Heart left ventricle (tissue), 16 donors: ENCODE measurements around the gene LCMT2. TPM values are rescaled to one million over a fixed set of nuclear protein-coding genes. Genes with fewer than 3 reads are reported as not detected.
"Not testable (repeated sequence)": the region's sequence is repeated elsewhere in the genome, so short reads cannot be mapped to it uniquely, and the experiment has no call there.

Experiments
- ATAC-seq, 4 donors: fragments of 200-7000 bp; cut with Tn5 transposase; one replicate each; pipeline ENCODE4 v1.9.1; 2020 to 2022; ENCODE audit warnings: moderate library complexity in 4 of 4, mild to moderate bottlenecking in 3 of 4, moderate number of reproducible peaks in 1 of 4
- DNase-seq, 5 donors: peaks; one replicate each; pipeline ENCODE4 v3.0.0-alpha.2; 2020
- H3K27ac ChIP-seq, 12 donors: fragments of 200-600 bp; sonication (generic) in 4 of 12; one replicate each; pipeline versions ENCODE4 v1.5.0 to v1.8.0; 2016 to 2022; ENCODE audit warnings: mild to moderate bottlenecking in 2 of 12
- H3K27me3 ChIP-seq, 9 donors: fragments of 200-600 bp; sonication (generic) in 2 of 9; one replicate each; pipeline versions ENCODE4 v1.5.1 to v1.8.0; 2016 to 2022; ENCODE audit warnings: mild to moderate bottlenecking in 3 of 9
- H3K36me3 ChIP-seq, 9 donors: fragments of 200-600 bp; sonication (generic) in 2 of 9; one replicate each; pipeline versions ENCODE4 v1.5.0 to v1.8.0; 2018 to 2022; ENCODE audit warnings: mild to moderate bottlenecking in 2 of 9
- H3K4me1 ChIP-seq, 12 donors: fragments of 200-600 bp; sonication (generic) in 4 of 12; one replicate each; pipeline versions ENCODE4 v1.5.0 to v1.8.0; 2016 to 2022; ENCODE audit warnings: mild to moderate bottlenecking in 3 of 12
- H3K4me3 ChIP-seq, 12 donors: fragments of 200-600 bp; sonication (generic) in 4 of 12; one replicate each; pipeline versions ENCODE4 v1.5.0 to v1.8.0; 2017 to 2022; ENCODE audit warnings: mild to moderate bottlenecking in 9 of 12, moderate library complexity in 4 of 12
- H3K9me3 ChIP-seq, 12 donors: fragments of 200-600 bp; sonication (generic) in 4 of 12; one replicate each; pipeline versions ENCODE4 v1.5.0 to v1.8.0; 2016 to 2022; ENCODE audit warnings: mild to moderate bottlenecking in 1 of 12
- CTCF ChIP-seq, 12 donors: fragments of 200-600 bp; sonication (generic) in 4 of 12; IDR thresholded peaks; one replicate each; pipeline versions ENCODE4 v1.5.0 to v1.8.0; 2018 to 2022; ENCODE audit warnings: antibody characterized with exemption in 12 of 12, mild to moderate bottlenecking in 5 of 12
- POLR2A ChIP-seq, 2 donors: fragments of 450-650 bp; IDR thresholded peaks; one replicate each; pipeline ENCODE4 v1.6.1; 2017; ENCODE audit warnings: antibody characterized with exemption in 2 of 2, mild to moderate bottlenecking in 2 of 2, moderate library complexity in 2 of 2
- WGBS, 4 donors: extraction: QIAGEN DNeasy Blood & Tissue Kit in 2 of 4; methylation state at CpG; one replicate each; pipeline versions ENCODE4 v1.1.5 to v1.1.7; 2013 to 2018; 5-methylcytosine and 5-hydroxymethylcytosine counted together
- intact Hi-C, 10 donors: fragments of 100-400 bp; cut with DNase I; formaldehyde crosslinking; loops; one replicate each; pipeline versions ENCODE4 v1.11.1 to v1.14.2; 2022
- polyA plus RNA-seq, 2 donors: library from polyadenylated mRNA; stranded (reverse); fragments of 200-250 nt; gene quantifications; one replicate each; pipeline ENCODE4 v1.2.3, GENCODE V29; 2013
- total RNA-seq, 9 donors: library from RNA; depleted of rRNA in 2 of 9; stranded (reverse); fragments of >200 nt in 2 of 9; fragmentation: NEBNext Ultra II Directional in 3 of 9; extraction: Animal tissue kit (Norgen Biotek cat#: 25700) in 3 of 9; gene quantifications; one replicate each; pipeline versions ENCODE4 v1.1.0 to v1.2.4, GENCODE V29; 2016 to 2023
- donor health status: ischemic (EF 13 %, LVEDD 7.1; RV severe dilation, severe dysfunction).
- donor health status: healthy with polysubstance abuse.
- donor health status: DM: no; HTN: yes; CAD: no.
- donor health status: DM: no; HTN: no; CAD: no.
- donor health status: ischemic (EF 25% LVEDD 6.9; RV normal size, moderate dysfunction).
- donor health status: ischemic (EF 25% LVEDD 5.7; RV mildly dilated, moderate dysfunction).
- donor health status: healthy.
- donor health status: DM: yes; HTN: yes; CAD: no.
- donor health status: ischemic (EF 35%, LVEDD 5.7; RV mildly dilated, moderate dysfunction).
- donor health status: nonischemic (EF 11% LVEDD 7.7; RV severe dilation, severe dysfunction).
- donor health status: DM: yes; HTN: yes; CAD: no.
- donor health status: PGD.
- donor health status: ischemic (EF 29% LVEDD 5.4; RV normal size, mild dysfunction).
- donor health status: nonischemic (EF 23%, LVEDD 6.1; RV moderate dilation, normal function).

LCMT2 gene
- total and polyA plus RNA-seq, 11 donors = 1.2 to 9.1 (median 6.2) TPM

- no peaks in the 10 kb centered on the region for H3K36me3 ChIP-seq
- TF ChIP-seq POLR2A (IDR thresholded peaks at IDR 0.05) (no peak), CTCF (IDR thresholded peaks at IDR 0.05) (no peak)
- no peak overlapping the region for H3K27ac ChIP-seq
- WGBS, 4 donors = 76 to 81% (median 79%) methylated on average over 6 of the region's 6 CpGs
- no peak for DNase-seq
- intact Hi-C loops = no loop called here
- H3K4me1 ChIP-seq = no peaks in the 10 kb centered on the region
- no peak overlapping the region for H3K4me3 ChIP-seq
- no peak for ATAC-seq
- no peaks in the 10 kb centered on the region for H3K9me3 ChIP-seq
- H3K27me3 ChIP-seq = peaks cover 0 to 34% (median 22%) of the 10 kb centered on the region in 9 donors
Observed at GRCh38 chr15:43294091-43294706, 36.2 kb downstream of the LCMT2 start.

- ATAC-seq (no peak), DNase-seq (no peak)
- no peak for TF ChIP-seq CTCF (IDR thresholded peaks at IDR 0.05)
- TF ChIP-seq POLR2A (IDR thresholded peaks at IDR 0.05) = no peak
- 8 to 24% (median 11%) methylated on average over 3 to 24 of the region's 24 CpGs for WGBS, 4 donors
- intact Hi-C loops = no loop called here
- Histone ChIP-seq H3K27ac (no peak overlapping the region), H3K36me3 (no peaks in the 10 kb centered on the region), H3K9me3 (no peaks in the 10 kb centered on the region), H3K4me1 (no peaks in the 10 kb centered on the region), H3K4me3 (no peak overlapping the region), H3K27me3 (peaks cover 0 to 34% (median 22%) of the 10 kb centered on the region in 9 donors)
Observed at GRCh38 chr15:43293432-43293831, 36.9 kb downstream of the LCMT2 start.

- DNase-seq (no peak), ATAC-seq (no peak)
- H3K4me3 ChIP-seq = no peak overlapping the region
- no peaks in the 10 kb centered on the region for H3K36me3 ChIP-seq
- H3K27ac ChIP-seq = no peak overlapping the region
- intact Hi-C loops = no loop called here
- 56 to 66% (median 60%) methylated on average over 12 of the region's 12 CpGs for WGBS, 4 donors
- H3K4me1 ChIP-seq = no peaks in the 10 kb centered on the region
- H3K9me3 ChIP-seq = no peaks in the 10 kb centered on the region
- H3K27me3 ChIP-seq = peaks cover 0 to 34% (median 22%) of the 10 kb centered on the region in 9 donors
- TF ChIP-seq POLR2A (IDR thresholded peaks at IDR 0.05) = no peak
- TF ChIP-seq CTCF (IDR thresholded peaks at IDR 0.05) = no peak
Observed at GRCh38 chr15:43292375-43293078, 37.8 kb downstream of the LCMT2 start.

- H3K27ac ChIP-seq, H3K4me1 ChIP-seq, H3K36me3 ChIP-seq, H3K9me3 ChIP-seq, H3K4me3 ChIP-seq, DNase-seq, ATAC-seq: not testable (repeated sequence)
- peaks cover 0 to 20% (median 4%) of the 10 kb centered on the region in 9 donors for H3K27me3 ChIP-seq
- WGBS, 4 donors = 85 to 99% (median 91%) methylated on average over 2 to 3 of the region's 3 CpGs
- intact Hi-C loops = loop anchor here in 1 of 10 donors (5.0 kb wide), 1 partner anchor 102 kb away; the partner anchor contains the start of gene CCNDBP1
Observed at GRCh38 chr15:43289656-43290055, 40.7 kb downstream of the LCMT2 start.
